WTC11 (cell line): ENCODE results near the gene CKAP2L.

ENCODE experiments used
- CREM ChIP-seq: sonication (generic); formaldehyde crosslinking; IDR thresholded peaks from 2 replicates; pipeline ENCODE4 v1.8.1; 2022; ENCODE audit warnings: mild to moderate bottlenecking, missing genetic modification reagents, moderate library complexity
- CTCF ChIP-seq: fragments of 200-600 bp; IDR thresholded peaks from 2 replicates; pipeline ENCODE4 v1.8.0; 2022; ENCODE audit warnings: antibody characterized with exemption
- E2F4 ChIP-seq: sonication (generic); formaldehyde crosslinking; IDR thresholded peaks from 2 replicates; pipeline ENCODE4 v1.8.1; 2022; ENCODE audit warnings: low read depth, mild to moderate bottlenecking, moderate library complexity, missing genetic modification reagents, borderline replicate concordance
- ELF4 ChIP-seq: sonication (generic); formaldehyde crosslinking; IDR thresholded peaks from 2 replicates; pipeline ENCODE4 v1.8.1; 2022; ENCODE audit warnings: low read depth, mild to moderate bottlenecking, moderate library complexity, missing genetic modification reagents
- ESRRA ChIP-seq: sonication (generic); formaldehyde crosslinking; IDR thresholded peaks from 2 replicates; pipeline ENCODE4 v1.8.1; 2022; ENCODE audit warnings: mild to moderate bottlenecking, missing genetic modification reagents, borderline replicate concordance
- FOXK1 ChIP-seq: sonication (generic); formaldehyde crosslinking; IDR thresholded peaks from 2 replicates; pipeline ENCODE4 v1.8.0; 2022; ENCODE audit warnings: mild to moderate bottlenecking, moderate library complexity, missing genetic modification reagents
- SP1 ChIP-seq: sonication (generic); formaldehyde crosslinking; conservative IDR thresholded peaks from 2 replicates; pipeline ENCODE4 v1.8.1; 2022; ENCODE audit warnings: missing genetic modification reagents
- ZBTB21 ChIP-seq: sonication (generic); formaldehyde crosslinking; IDR thresholded peaks from 2 replicates; pipeline ENCODE4 v1.8.1; 2023; ENCODE audit warnings: mild to moderate bottlenecking, missing genetic modification reagents, borderline replicate concordance
- ZNF121 ChIP-seq: sonication (generic); formaldehyde crosslinking; IDR thresholded peaks from 2 replicates; pipeline ENCODE4 v1.8.0; 2023; ENCODE audit warnings: missing genetic modification reagents
- TF ChIP-seq, protein P1 (sequence below): sonication (generic); formaldehyde crosslinking; IDR thresholded peaks from 2 replicates; pipeline ENCODE4 v1.8.1; 2023; ENCODE audit warnings: mild to moderate bottlenecking, missing genetic modification reagents, moderate library complexity
- TF ChIP-seq, protein P2 (sequence below): sonication (generic); formaldehyde crosslinking; conservative IDR thresholded peaks from 2 replicates; pipeline ENCODE4 v1.8.1; 2023; ENCODE audit warnings: mild to moderate bottlenecking, low read depth, missing genetic modification reagents, moderate library complexity

GRCh38 chr2:112792419-112792818 is 28.0 kb upstream of the CKAP2L start:
- TF ChIP-seq SP1 (CRISPR knock-in tag) = no peak
- no peak for TF ChIP-seq E2F4 (CRISPR knock-in tag)
- TF ChIP-seq, protein P1, sequence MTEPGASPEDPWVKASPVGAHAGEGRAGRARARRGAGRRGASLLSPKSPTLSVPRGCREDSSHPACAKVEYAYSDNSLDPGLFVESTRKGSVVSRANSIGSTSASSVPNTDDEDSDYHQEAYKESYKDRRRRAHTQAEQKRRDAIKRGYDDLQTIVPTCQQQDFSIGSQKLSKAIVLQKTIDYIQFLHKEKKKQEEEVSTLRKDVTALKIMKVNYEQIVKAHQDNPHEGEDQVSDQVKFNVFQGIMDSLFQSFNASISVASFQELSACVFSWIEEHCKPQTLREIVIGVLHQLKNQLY = no peak
- no peak for TF ChIP-seq CTCF
- TF ChIP-seq, protein P2, sequence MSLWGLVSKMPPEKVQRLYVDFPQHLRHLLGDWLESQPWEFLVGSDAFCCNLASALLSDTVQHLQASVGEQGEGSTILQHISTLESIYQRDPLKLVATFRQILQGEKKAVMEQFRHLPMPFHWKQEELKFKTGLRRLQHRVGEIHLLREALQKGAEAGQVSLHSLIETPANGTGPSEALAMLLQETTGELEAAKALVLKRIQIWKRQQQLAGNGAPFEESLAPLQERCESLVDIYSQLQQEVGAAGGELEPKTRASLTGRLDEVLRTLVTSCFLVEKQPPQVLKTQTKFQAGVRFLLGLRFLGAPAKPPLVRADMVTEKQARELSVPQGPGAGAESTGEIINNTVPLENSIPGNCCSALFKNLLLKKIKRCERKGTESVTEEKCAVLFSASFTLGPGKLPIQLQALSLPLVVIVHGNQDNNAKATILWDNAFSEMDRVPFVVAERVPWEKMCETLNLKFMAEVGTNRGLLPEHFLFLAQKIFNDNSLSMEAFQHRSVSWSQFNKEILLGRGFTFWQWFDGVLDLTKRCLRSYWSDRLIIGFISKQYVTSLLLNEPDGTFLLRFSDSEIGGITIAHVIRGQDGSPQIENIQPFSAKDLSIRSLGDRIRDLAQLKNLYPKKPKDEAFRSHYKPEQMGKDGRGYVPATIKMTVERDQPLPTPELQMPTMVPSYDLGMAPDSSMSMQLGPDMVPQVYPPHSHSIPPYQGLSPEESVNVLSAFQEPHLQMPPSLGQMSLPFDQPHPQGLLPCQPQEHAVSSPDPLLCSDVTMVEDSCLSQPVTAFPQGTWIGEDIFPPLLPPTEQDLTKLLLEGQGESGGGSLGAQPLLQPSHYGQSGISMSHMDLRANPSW (CRISPR knock-in tag) = no peak
- no peak for TF ChIP-seq FOXK1
- TF ChIP-seq ESRRA (CRISPR knock-in tag) = no peak
- no peak for TF ChIP-seq CREM (CRISPR knock-in tag)
- no peak for TF ChIP-seq ZNF121
- TF ChIP-seq ELF4 (CRISPR knock-in tag) = no peak
- TF ChIP-seq ZBTB21 = no peak
